HG03159 (cell line): ENCODE data around the gene CC2D2B.

Source experiments
- ATAC-seq: cut with Tn5 transposase; IDR thresholded peaks from one replicate; pipeline ENCODE4 v1.9.1; 2021; ENCODE audit warnings: mild to moderate bottlenecking, moderate library complexity; ENCODE audit not compliant: unreplicated experiment

CC2D2B gene

DNA sequence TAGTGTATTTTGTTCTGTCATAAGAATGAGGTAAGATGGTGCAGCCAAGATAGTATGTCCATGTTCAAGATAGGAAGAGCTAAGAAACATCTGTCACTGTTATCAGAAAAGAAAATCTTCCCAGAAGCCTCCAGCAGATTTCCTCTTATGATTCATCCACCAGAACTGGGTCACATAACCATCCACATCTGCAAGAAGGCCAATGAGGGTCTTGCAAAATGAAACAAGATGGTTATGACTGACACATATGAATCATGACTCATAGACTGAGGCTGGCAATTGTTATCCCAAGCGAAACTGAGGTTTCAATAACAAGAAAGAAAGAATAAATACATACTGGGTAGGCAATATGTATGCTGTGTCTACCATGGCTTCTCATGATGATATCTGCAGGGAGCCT is 165.9 kb downstream of the CC2D2B start:
- no peak for ATAC-seq

DNA sequence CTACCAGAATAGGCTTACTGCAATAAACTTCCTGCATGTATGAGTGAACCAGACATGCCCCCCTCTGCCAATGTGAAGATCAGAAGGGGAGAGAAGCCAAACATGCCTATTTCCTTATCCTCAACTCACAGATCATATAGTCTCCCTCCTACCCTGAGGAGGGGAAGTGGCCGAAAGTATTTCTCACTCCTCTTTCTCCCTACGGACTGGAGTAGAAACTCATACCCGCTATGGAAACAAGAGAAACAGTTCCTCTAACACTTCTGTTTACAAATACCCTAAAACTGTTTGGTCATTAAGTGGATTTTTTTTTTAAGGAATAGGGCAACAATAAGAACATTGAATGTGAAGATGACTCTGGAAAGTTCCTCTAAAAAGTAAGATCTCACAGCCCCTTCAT is 167.0 kb downstream of the CC2D2B start:
- no peak for ATAC-seq

DNA sequence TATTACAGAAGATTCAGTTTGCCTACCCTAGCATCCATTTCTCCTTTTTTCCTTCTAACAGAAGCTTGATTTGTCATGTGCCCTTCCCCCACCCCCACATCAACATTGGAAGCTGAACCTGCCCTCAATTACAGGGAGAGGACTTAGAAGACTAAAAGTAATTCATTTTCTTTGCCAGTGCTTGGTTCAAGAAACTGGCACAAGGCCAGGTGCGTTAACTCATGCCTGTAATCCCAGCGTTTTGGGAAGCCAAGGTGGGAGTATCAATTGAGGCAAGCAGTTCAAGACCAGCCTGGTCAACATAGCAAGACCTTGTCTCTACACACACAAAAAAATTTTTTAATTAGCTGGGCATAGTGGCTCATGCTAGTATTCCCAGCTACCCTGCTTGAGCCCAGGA is 168.2 kb downstream of the CC2D2B start:
- no peak for ATAC-seq

DNA sequence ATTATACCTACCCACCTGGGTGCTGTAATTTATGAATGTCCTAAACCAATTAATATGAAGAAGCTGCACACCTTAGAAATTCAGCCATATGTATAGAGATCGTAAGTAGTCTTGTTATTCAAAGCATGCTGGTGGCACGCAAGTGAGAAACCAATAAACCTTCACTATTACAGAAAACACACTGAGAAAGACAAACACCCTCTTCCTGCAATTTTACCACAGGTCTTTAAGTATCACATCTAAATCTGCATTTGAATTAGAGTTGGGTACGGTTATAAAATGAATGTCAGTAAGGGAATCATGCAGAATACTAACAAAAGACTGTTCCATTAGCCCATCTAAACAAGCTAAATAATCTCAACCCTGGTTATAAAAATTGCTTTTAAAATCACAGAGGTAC is 169.4 kb downstream of the CC2D2B start:
- ATAC-seq = no peak

DNA sequence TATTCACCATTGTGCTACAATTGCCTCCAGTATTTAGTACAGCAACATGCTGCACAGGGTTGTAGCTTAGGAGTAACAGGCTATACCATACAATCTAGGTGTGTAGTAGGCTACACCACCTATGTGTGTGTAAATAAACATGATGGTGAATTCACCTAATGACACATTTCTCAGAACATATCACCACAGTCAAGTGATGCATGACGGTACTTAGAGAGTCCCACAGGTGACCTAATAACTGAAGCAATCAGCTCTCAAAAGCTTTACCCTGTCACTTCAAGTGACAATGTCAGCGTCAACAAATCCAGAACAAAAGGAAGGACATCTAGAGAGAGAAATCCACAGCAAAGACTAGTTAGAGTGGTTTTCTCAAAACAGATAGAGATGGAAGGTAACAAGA is 174.4 kb downstream of the CC2D2B start:
- ATAC-seq = no peak
